ENCODE results near the gene ABCA9. TPM values are rescaled to one million over a fixed set of nuclear protein-coding genes. Genes with fewer than 3 reads are reported as not detected.

The ABCA9 gene
- total and polyA plus RNA-seq, 2 of the 13 experiments (the other 11 are each of a cell fraction or from before 2014, with no cell fraction given), result 0.04 TPM; not detected in 1

GRCh38 chr17:69096541-69096940 lies 35.8 kb upstream of the ABCA9 start (continued):
- TF ChIP-seq MYPOP (CRISPR knock-in tag; IDR thresholded peaks at IDR 0.05), result no peak
- TF ChIP-seq KDM5B (CRISPR knock-in tag; IDR thresholded peaks at IDR 0.05; ENCODE audit: borderline replicate concordance), result no peak
- TF ChIP-seq SNAPC5 (CRISPR knock-in tag; IDR thresholded peaks at IDR 0.05; ENCODE audit: borderline replicate concordance), result no peak
- TF ChIP-seq ZNF589 (CRISPR knock-in tag; conservative IDR thresholded peaks at IDR 0.05), result no peak
- TF ChIP-seq DMTF1 (CRISPR knock-in tag; IDR thresholded peaks at IDR 0.05), result no peak

- H3K79me2 ChIP-seq (ENCODE audit: insufficient read depth, low read length), result no peaks in the 10 kb centered on the region
- in situ Hi-C loops (cut with HindIII; ENCODE audit: extremely low pct_ligation_motif_present, low pct_unique_long_range_greater_than_20kb) (no loop called here), intact Hi-C loops (cut with micrococcal nuclease; ENCODE audit: unreplicated experiment) (no loop called here)
- H4K20me1 ChIP-seq (ENCODE audit: insufficient read depth, low read length), result no peaks in the 10 kb centered on the region
- DNase-seq (ENCODE audit: low spot score) (no peak), FAIRE-seq (no peak), ATAC-seq (no peak)
- 82% methylated on average over 2 of the region's 2 CpGs for WGBS (ENCODE audit: low lambda C conversion rate)
- H3K27ac ChIP-seq (ENCODE audit: extremely low read length, insufficient read depth, low read length), result no peak overlapping the region
- no peaks in the 10 kb centered on the region for H3K27me3 ChIP-seq (ENCODE audit: control insufficient read depth in 1 of 2, insufficient read depth in 2 of 2, low read length in 2 of 2)
- BruUV-seq (replicated peaks), result no TSS peak
- H3K9me3 ChIP-seq (ENCODE audit: low read length), result no peaks in the 10 kb centered on the region
- H3K4me1 ChIP-seq (ENCODE audit: insufficient read depth, low read length), result peaks cover 19% of the 10 kb centered on the region
- ChIA-PET CTCF (ENCODE audit: low intra/inter-chr PET ratio, low total read pairs) (no interaction called here), POLR2A (no interaction called here)
- no peak overlapping the region for H2AFZ ChIP-seq (ENCODE audit: low read length)
- no peaks in the 10 kb centered on the region for H3K36me3 ChIP-seq (replicated peaks in 1 of 2; ENCODE audit: control insufficient read depth in 1 of 2, insufficient read depth in 2 of 2, low read length in 2 of 2)
- H3K9ac ChIP-seq (ENCODE audit: insufficient read depth, low read depth, low read length), result no peak overlapping the region
- no peak overlapping the region for H3K4me2 ChIP-seq (ENCODE audit: low read depth, low read length)
- H3K4me3 ChIP-seq (replicated peaks in 1 of 3; ENCODE audit: insufficient read depth in 1 of 3, low read depth in 2 of 3, low read length in 3 of 3), result no peak overlapping the region
- no peak for TF ChIP-seq ZNF644 (CRISPR knock-in tag; IDR thresholded peaks at IDR 0.05; ENCODE audit: low read depth)
- no peak for TF ChIP-seq ARNT2 (CRISPR knock-in tag; IDR thresholded peaks at IDR 0.05; ENCODE audit: low read depth)
- no peak for TF ChIP-seq PRDM10 (CRISPR knock-in tag; IDR thresholded peaks at IDR 0.05; ENCODE audit: low read depth)
- TF ChIP-seq PBX2 (CRISPR knock-in tag; IDR thresholded peaks at IDR 0.05), result no peak
- TF ChIP-seq MAF1 (CRISPR knock-in tag; IDR thresholded peaks at IDR 0.05; ENCODE audit: borderline replicate concordance), result no peak
- TF ChIP-seq ATF2 (CRISPR knock-in tag; IDR thresholded peaks at IDR 0.05), result no peak
- TF ChIP-seq THAP8 (CRISPR knock-in tag; IDR thresholded peaks at IDR 0.05; ENCODE audit: borderline replicate concordance), result no peak
Measured at GRCh38 chr17:69093995-69094394, 33.3 kb upstream of the ABCA9 start.
